Lung microvascular endothelial cell (primary cell): Measurements from ENCODE around the gene PRRC2B. TPM values are rescaled to one million over a fixed set of nuclear protein-coding genes. Genes with fewer than 3 reads are reported as not detected.
"Not testable (repeated sequence)": the region's sequence is repeated elsewhere in the genome, so short reads cannot be mapped to it uniquely, and the experiment has no call there.

Experiments used
- DNase-seq, 2 donors: peaks; one replicate each; pipeline versions ENCODE4 v3.0.0 to v3.0.0-alpha.2; 2010; ENCODE audit warnings: low read depth in 2 of 2
- total RNA-seq: library from RNA; depleted of rRNA; stranded (reverse); fragments of >200 nt; gene quantifications from 2 replicates; pipeline ENCODE4 v1.2.1, GENCODE V29; 2014

The PRRC2B gene
- total RNA-seq, 1 donor from 2014 or later, result 46.0 TPM

DNA sequence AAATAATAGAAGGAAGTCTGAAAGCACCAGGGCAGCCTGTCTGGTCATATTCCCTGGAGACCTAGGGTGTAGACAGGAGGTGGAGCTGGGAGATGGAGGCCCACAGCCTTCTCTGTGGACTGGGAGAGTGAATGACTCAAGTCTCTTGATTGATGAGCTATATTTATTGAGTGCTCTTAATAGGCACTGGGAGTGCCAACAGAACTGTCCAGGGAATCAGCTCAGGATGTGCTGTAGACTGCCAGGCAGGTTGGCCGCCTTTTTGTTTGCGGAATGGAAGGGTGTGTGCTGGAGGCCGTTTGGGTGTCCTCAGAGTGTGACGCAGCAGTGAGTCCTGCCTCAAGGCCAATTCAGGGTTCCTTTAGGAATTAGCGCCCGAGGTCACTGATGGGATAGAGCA, 75.5 kb downstream of the PRRC2B start:
- DNase-seq, result no peak

DNA sequence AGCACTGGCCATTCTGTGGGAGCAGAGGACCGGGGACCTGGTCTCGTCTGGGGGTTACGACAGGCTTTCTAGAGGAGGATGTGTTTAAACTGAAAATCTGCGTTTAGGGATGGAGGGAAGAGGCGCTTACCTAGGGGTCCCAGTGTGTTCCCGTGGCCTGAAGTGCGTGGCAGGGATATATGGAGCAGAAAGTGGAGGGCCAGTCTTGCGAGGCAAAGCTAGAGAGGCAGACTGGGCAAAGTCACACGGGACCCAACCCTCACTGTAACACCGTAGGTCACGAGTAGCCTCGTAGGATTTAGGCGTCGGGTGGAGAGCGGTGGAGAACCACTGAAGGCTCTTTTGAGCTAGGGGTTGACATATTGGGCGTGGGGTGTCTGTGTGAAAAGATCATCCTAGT, 76.1 kb downstream of the PRRC2B start:
- DNase-seq, result no peak

DNA sequence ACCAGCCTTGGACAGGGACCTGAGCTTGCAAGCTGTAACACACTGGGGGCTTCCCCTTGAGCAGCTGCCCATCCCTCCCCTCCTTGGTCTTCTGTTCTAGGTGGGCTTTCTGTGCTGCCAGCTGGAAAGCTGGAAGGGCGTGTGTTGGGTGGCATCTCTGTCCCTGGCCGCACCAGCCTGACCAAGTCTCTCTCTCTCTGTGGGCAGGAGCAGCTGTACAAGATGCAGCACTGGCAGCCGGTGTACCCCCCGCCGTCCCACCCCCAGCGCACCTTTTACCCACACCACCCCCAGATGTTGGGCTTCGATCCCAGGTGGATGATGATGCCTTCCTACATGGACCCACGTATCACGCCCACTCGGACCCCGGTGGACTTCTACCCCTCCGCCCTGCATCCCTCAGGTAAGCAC, 76.7 kb downstream of the PRRC2B start:
- DNase-seq, result no peak

DNA sequence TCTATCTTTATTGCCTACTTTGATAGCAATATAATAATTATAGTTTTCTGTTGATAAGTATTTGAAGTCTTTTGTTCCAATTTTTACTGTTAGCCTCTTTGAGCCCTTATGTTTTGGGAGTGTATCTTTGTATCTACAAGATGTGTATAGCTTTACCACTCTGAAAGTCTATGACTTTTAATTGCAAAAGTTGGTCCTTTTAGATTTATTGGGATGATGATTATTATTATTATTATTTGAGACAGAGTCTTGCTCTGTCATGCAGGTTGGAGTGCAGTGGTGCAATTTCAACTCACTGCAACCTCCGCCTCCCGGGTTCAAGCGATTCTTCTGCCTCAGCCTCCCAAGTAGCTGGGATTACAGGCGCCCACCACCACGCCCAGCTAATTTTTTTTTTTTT, 78.2 kb downstream of the PRRC2B start:
- not testable (repeated sequence) for DNase-seq

DNA sequence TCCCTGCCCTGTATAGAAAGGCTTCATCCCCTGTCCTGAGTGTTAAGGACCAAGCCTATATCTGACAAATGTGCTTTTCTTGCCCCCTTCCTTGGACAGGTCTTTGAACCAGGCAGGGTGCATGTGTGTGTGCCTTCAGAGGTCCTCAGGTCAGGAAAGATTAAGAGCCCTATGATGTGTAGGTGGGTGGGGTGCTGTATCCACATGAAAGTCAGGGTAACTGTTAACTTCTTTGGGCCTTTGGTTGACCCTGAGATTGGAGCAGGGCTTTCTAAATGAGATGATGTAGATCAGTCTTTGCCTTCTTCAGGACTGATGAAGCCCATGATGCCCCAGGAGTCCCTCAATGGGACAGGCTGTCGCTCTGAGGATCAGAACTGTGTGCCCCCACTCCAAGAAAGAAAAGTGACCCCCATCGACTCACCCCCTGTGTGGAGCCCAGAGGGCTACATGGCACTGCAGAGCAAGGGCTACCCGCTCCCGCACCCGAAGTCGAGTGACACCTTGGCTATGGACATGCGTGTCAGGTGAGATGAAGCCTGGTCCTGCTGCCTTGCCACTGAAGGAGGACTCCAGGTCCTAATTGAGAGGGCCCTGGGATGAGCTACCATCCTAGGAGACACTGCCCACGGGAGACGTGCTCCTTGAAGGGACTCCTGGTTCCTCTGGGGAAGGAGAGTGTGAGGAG, 79.5 kb downstream of the PRRC2B start:
- DNase-seq, result no peak

DNA sequence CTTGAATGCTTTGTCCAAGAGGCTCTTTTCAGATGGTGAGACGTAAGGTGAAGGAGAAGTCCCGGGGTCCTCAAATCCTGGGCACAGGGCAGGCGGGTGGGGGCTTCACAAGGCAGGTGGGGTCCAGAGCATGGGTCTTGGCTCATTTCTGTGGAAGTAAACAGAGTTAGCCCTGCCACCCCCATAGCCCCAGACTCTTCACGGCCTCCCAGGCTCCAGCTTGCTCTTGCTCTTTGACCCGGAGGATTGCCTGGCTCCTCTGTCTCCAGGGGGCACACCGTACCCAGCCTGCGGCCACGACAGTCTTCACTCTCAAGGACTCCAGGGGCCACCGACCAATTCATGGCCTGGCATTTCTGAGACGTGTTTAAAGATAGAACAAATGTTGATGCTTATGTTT, 80.0 kb downstream of the PRRC2B start:
- DNase-seq, result no peak

DNA sequence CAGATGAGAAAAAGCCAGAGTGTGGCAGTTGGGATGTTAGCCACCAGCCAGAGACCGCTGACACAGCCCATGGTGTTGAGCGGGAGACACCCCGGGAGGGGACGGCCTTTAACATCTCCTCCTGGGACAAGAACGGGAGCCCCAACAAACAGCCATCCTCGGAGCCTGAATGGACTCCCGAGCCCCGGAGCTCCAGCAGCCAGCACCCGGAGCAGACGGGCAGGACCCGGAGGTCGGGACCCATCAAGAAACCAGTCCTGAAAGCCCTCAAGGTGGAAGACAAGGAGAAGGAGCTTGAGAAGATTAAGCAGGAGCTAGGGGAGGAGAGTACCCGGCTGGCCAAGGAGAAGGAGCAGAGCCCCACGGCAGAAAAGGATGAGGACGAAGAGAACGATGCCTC, 80.8 kb downstream of the PRRC2B start:
- DNase-seq, result no peak

DNA sequence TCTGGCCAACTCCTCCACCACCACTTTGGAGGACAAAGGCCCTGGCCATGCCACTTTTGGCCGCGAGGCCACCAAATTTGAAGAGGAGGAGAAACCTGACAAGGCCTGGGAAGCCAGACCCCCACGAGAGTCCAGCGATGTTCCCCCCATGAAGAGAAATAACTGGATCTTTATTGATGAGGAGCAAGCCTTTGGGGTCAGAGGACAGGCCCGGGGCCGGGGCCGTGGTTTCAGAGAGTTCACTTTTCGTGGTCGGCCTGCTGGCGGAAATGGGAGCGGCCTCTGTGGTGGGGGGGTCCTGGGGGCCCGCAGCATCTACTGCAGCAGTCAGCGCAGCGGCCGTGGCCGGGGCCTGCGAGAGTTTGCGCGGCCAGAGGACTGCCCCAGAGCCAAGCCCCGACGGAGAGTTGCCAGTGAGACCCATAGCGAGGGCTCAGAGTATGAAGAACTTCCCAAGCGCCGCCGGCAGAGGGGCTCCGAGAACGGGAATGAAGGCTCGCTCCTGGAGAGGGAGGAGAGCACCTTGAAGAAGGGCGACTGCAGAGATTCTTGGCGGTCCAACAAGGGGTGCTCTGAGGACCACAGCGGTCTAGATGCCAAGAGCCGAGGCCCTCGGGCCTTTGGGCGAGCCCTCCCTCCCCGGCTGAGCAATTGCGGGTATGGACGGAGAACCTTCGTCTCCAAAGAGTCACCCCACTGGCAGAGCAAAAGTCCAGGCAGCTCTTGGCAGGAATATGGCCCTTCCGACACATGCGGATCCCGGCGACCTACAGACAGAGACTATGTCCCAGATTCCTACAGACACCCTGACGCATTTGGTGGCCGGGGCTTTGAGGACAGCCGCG, 81.4 kb downstream of the PRRC2B start:
- no peak for DNase-seq

DNA sequence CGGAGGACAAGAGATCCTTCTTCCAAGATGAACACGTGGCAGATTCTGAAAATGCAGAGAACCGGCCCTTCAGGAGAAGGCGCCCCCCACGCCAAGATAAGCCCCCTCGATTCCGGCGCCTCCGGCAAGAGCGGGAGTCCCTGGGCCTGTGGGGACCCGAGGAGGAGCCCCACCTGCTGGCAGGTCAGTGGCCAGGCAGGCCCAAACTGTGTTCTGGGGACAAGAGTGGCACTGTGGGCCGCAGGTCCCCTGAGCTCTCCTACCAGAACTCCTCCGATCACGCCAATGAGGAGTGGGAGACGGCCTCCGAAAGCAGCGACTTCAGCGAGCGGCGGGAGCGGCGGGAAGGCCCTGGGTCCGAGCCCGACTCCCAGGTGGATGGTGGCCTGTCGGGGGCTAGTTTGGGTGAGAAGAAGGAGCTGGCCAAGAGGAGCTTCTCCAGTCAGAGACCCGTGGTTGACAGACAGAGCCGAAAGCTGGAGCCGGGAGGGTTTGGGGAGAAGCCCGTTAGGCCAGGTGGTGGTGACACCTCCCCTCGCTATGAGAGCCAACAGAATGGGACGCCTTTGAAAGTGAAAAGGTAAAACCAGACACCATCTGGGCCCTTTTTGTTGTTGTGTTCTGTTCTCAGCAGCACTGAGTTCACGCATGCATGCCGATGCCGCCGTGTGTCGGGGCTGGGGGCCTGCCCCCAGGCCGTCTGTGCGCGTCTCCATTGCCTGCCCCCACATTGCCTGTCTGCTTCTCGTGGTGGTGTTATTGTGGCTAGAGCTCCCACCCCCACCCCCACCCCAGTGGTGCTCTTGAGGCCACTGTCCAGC, 82.3 kb downstream of the PRRC2B start:
- peak in 1 of 2 donors; percentile 32 for DNase-seq

DNA sequence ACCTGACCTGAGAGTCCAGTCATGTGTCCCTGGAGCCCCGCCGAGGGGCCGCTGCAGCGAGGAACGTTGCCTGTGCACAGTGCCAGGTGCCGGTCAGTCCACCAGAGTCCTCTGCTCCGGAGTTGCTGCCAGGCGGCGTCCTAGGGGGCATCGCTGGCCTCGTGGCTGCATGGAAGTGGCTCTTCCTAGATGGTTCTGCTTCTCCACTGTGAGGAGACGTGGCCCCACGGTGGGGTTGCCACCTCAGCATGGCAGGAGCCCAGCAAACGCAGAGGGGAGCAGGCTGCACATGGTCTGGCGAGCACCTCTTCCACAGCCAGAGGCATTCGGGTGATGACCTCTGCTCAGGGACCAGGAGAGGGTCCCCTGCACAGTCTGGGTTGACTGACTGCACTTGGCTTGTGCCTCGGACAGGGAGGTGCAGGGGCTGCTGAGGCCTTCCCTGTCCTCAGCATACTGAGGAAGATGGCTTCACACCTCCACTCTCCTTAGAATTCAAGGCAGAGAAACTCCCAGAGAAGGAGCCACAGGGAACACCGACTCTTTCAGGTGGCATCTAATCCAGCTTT, 83.0 kb downstream of the PRRC2B start:
- DNase-seq, result no peak

DNA sequence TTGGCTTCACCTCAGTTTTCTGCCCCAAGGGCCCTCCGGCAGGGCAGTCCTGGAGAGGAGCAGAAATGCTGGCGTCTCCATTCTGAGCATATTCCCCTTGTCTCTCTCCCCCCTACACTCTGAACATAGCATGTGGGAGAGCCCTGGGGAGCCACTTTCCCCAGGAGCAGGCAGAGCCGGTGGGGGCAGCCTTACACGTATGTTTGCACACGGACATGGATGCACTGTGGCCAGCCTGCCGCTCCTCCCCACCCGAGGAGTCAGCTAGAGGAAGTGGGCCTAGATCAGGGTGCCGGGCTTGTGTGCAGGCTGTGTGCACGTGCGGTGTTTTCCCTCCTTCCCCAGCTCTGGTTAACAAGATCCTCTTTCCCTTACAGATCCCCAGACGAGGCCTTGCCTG, 83.5 kb downstream of the PRRC2B start:
- no peak for DNase-seq

DNA sequence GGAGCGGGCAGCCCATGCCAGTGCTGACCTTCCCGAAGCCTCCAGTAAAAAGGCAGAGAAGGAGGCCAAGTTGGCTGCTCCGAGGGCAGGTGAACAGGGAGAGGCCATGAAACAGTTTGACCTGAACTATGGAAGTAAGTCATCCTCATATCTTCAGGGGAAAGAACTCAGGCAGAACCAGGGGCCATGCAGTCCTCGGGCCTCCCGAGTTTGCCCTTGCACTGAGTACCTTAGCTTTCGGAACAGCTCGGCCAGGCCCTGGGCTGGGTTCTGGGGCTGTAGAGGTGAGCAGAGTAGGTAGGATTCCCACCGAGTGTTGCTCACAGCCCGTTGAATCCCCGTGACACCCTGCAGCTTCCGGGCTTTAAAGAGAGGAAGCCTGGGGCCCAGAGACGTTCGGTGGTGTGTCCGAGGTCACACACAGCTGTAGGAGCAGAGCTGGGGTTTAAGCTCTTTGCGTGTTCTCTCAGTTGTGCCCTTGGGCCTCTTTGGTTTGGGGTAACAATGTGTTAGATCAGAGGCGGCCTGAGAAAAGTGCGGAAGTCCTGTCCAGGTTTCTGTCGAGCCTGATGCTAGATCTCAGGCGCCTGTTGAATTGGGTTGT, 84.0 kb downstream of the PRRC2B start:
- no peak for DNase-seq

DNA sequence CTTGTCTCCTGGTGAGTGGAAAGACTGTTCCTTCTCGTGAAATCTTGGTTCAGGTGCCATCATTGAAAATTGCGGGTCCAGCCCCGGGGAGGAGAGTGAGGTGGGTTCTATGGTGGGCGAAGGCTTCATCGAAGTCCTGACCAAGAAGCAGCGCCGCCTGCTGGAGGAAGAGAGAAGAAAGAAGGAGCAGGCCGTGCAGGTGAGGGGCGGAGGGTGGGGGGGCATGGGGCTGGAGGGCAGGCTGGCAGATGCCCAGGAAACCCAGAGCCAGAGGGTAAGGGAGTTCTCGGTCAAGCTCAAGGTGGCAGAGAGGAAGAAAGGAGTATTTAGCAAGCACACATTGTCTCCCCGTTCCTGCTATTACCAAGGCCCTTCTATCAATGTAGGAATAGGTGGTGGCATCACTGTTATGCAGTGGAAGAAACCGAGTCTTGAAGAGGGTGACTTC, 84.6 kb downstream of the PRRC2B start:
- peak; percentile 41 to 65 for DNase-seq

DNA sequence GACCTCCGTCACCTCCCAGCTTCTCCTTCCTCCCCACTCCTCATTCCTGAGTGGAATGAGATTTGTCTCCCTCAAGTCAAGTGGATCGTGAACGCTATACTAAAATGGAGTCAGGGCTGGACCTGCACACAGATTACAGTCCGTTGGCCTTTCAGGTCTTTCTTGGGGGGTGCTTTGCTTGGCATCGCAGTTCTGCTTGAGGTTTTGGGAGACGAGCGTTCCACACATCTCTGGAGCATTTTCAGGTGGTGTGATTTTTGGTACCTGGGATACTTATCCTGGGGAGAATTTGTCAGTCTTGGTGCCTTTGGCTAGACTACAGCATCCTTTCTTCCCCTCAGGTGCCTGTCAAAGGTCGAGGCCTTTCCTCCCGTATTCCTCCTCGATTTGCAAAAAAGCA, 85.0 kb downstream of the PRRC2B start:
- no peak for DNase-seq

DNA sequence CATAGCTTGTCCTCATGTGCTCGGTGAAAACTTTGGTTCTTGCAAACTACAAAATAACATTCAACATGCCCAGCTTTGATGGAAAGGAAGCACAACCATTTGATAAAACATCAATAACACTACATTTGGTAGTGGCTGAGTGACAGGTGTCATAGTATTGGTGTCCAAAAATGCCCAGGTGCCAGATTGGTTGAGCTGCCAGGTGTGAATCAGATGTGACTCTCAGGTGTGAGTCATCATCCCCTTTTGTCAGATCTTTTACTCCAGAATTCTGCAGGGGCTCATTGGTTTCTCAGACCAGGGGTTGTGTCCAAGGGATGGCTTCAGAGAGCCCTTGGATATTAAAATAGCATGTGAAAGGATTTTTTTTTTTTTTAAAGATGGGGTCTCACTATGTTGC, 86.4 kb downstream of the PRRC2B start:
- DNase-seq, result no peak

DNA sequence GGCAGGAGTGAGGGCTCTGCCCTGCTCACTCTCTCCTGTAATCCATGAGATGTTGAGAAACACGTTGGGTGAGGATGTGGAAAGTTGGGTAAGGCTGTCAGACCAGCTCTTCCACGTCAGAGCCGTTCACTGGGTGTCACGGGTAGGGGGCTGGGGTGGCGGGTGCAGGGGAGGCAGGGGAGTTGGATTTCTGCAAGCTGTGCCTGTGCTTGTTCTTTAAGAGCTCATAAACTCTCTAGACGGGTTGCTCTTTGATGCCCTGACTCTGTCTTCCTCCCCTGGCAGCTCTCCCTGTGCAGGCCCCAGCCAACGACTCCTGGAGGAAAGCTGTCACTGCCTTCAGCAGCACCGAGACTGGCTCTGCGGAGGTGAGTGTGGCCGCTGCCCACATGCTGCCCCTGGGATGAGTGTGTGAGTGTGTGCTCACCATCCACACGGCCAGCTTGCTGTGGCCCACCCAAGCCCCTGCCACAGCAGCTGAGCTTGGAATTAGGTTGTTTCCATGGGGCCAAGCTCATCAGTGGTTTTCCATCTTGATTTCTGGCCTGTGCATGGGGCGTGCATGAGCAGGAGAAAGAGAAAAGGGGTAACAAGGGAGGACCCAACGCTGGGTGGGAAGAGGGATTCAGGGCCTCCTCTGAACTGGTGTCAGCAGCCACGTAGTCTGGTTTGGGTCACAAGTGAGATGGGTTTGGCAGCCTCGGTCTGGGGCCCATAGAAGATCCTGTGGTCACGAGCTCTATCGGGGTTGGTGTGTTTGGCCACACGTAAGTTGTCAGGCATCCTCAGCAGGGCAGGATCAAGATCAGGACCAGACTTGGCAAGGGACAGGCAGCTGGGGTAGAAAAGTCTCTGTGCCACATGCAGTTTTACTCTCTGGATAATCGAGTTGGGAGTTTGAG, 87.8 kb downstream of the PRRC2B start:
- no peak for DNase-seq

DNA sequence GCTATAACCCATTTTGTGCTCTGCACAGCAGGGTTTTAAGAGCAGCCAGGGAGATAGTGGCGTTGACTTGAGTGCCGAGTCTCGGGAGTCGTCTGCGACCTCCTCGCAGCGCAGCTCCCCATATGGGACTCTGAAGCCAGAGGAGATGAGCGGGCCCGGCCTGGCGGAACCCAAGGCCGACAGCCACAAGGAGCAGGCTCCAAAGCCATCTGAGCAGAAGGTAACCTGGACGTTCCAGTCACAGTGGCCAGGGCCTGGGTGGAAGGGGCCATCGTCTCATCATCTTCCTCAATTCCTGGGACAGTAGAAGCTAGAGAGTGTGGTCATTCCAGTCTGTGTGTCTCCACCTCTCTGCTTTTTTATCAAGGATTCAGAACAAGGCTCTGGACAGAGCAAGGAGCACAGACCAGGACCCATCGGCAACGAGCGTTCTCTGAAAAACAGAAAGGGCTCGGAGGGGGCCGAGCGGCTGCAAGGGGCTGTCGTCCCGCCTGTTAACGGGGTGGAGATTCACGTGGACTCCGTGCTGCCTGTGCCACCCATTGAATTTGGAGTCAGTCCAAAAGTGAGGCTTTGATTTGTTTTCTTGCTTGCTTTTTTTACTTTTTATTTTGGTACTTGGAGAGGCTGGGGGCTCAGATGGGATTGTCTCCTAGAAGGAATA, 88.6 kb downstream of the PRRC2B start:
- DNase-seq, result no peak

DNA sequence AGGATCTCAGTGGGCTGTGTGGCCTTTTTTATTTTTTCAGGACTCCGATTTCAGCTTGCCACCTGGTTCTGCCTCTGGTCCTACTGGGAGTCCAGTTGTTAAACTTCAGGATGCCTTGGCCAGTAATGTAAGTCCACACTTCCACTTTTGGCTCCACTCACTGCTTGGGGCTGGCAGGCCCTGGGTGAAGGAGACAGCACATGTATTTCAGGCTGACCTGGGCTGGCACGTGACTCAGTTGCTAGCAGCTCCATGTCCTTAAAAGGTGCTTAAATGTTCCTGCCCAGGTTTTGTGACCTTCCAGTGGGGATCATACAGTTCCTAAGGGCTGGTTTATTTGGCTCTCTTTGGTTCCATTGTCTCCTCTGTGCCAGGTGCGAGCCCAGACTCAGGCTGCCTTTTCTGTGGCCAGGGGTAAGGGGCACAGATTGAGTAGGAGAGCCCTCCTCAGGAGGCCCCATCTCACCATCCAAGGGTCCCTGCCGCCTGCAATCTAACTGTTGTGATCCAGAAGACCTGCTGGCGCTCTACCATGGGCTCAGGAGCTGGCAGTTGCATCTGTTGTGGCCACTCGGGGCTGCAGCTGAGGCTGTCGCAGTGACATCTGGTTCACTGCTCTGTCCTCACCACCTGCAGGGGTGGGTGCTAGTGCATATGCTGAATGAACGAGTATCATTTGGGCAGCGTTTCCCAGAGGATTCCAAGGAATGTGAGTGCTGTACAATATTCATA, 89.6 kb downstream of the PRRC2B start:
- DNase-seq, result no peak

DNA sequence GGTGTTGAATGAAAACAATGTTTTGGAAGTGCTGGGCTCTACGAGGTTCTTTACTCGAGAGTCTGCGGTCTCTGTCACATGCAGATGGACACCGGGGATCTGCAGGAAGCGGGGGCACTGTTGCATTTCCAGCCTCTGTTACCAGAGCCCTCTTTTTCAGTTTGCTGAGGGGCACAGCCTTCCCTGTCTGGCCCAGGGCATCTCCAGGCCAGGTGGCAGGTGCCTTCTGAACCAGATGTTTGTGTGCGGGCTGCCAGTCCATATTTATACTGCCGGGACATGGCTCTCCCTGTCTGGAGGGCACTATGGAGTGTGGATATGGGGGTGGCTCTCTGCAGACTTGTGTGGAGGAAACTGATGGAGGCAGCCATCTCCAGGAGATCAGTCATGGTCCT, 90.2 kb downstream of the PRRC2B start:
- DNase-seq, result no peak
